Right cardiac atrium (tissue), 5 donors: Measurements from ENCODE around the gene BBOF1. TPM values are rescaled to one million over a fixed set of nuclear protein-coding genes. Genes with fewer than 3 reads are reported as not detected.

Experiments used
- ATAC-seq, 2 donors: fragments of 200-7000 bp; cut with Tn5 transposase; one replicate each; pipeline versions ENCODE4 v1.8.0 to v1.9.1; 2020; ENCODE audit warnings: moderate library complexity in 2 of 2, mild to moderate bottlenecking in 1 of 2
- DNase-seq, 3 donors: peaks; one replicate each; pipeline ENCODE4 v3.0.0-alpha.2; 2020
- H3K27ac ChIP-seq: one replicate; pipeline ENCODE4 v1.5.1; 2013; ENCODE audit warnings: mild to moderate bottlenecking, low read length, control low read depth, moderate library complexity
- H3K27me3 ChIP-seq: one replicate; pipeline ENCODE4 v1.6.1; 2013; ENCODE audit not compliant: control insufficient read depth, insufficient read depth
- H3K4me1 ChIP-seq: one replicate; pipeline ENCODE4 v1.6.1; 2013; ENCODE audit warnings: low read length; ENCODE audit not compliant: control insufficient read depth, insufficient read depth
- H3K4me3 ChIP-seq: one replicate; pipeline ENCODE4 v1.5.1; 2013; ENCODE audit warnings: low read length, control low read depth
- H3K9me3 ChIP-seq: one replicate; pipeline ENCODE4 v1.6.1; 2013; ENCODE audit warnings: low read length; ENCODE audit not compliant: control insufficient read depth
- WGBS: extraction: QIAGEN DNeasy Blood & Tissue Kit; methylation state at CpG from one replicate; pipeline ENCODE4 v1.1.7; 2013; 5-methylcytosine and 5-hydroxymethylcytosine counted together
- intact Hi-C, 4 donors: fragments of 100-400 bp; cut with DNase I; formaldehyde crosslinking; loops; one replicate each; pipeline versions ENCODE4 v1.11.0 to v1.14.0; 2022 to 2023
- polyA plus RNA-seq: library from polyadenylated mRNA; stranded (reverse); fragments of 200-250 nt; gene quantifications from one replicate; pipeline ENCODE4 v1.2.3, GENCODE V29; 2013
- total RNA-seq, 4 donors: library from RNA; stranded (reverse); fragmentation: NEBNext Ultra II Directional; extraction: Animal tissue kit (Norgen Biotek cat#: 25700); gene quantifications; one replicate each; pipeline ENCODE4 v1.2.1, GENCODE V29; 2021
- donor health status: healthy with polysubstance abuse.
- donor health status: DM: no; HTN: yes; CAD: no.
- donor health status: DM: no; HTN: no; CAD: no.
- donor health status: DM: no; HTN: yes; CAD: no; lungs with severe emphysema.
- donor health status: DM: yes; HTN: yes; CAD: no.

The BBOF1 gene
- total and polyA plus RNA-seq, 5 donors, result 4.5 to 5.5 (median 5.3) TPM

GRCh38 chr14:74029136-74029535 is 10.0 kb downstream of the BBOF1 start:
- Histone ChIP-seq H3K4me1 (no peaks in the 10 kb centered on the region), H3K27me3 (no peaks in the 10 kb centered on the region), H3K9me3 (no peaks in the 10 kb centered on the region), H3K27ac (no peak overlapping the region), H3K4me3 (no peak overlapping the region)
- WGBS, result 96% methylated on average over 3 of the region's 3 CpGs
- intact Hi-C loops, result no loop called here
- ATAC-seq (no peak), DNase-seq (no peak)

DNA sequence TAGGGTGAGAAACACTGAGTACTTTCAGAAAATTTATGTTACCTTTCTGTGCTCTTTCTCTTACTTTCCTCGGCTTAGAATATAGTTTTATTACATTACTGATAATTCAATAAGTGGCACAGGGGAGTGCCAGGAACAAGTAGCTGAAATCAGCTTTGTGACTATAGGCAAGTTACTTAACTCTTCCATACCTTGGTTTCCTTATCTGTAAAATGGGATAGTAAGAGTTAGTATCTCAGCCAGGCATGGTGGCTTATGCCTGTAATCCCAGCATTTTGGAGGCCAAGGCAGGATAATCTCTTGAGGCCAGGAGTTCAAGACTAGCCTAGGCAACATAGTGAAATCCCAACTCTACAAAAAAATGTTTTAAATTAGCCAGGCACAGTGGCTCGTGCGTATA is 15.4 kb downstream of the BBOF1 start:
- no peaks in the 10 kb centered on the region for H3K9me3 ChIP-seq
- H3K4me1 ChIP-seq, result no peaks in the 10 kb centered on the region
- DNase-seq, result no peak

GRCh38 chr14:74035556-74035955 is 16.4 kb downstream of the BBOF1 start:
- Histone ChIP-seq H3K27me3 (no peaks in the 10 kb centered on the region), H3K4me1 (no peaks in the 10 kb centered on the region), H3K4me3 (no peak overlapping the region), H3K9me3 (no peaks in the 10 kb centered on the region), H3K27ac (no peak overlapping the region)
- intact Hi-C loops, result no loop called here
- no peak for DNase-seq
- 93% methylated on average over 4 of the region's 4 CpGs for WGBS
- no peak for ATAC-seq

More for the DNA sequence above, 15.4 kb downstream of the BBOF1 start:
- intact Hi-C loops, result no loop called here
- no peak for ATAC-seq
- 93% methylated on average over 3 of the region's 3 CpGs for WGBS
- Histone ChIP-seq H3K4me3 (no peak overlapping the region), H3K27ac (no peak overlapping the region), H3K27me3 (no peaks in the 10 kb centered on the region)

DNA sequence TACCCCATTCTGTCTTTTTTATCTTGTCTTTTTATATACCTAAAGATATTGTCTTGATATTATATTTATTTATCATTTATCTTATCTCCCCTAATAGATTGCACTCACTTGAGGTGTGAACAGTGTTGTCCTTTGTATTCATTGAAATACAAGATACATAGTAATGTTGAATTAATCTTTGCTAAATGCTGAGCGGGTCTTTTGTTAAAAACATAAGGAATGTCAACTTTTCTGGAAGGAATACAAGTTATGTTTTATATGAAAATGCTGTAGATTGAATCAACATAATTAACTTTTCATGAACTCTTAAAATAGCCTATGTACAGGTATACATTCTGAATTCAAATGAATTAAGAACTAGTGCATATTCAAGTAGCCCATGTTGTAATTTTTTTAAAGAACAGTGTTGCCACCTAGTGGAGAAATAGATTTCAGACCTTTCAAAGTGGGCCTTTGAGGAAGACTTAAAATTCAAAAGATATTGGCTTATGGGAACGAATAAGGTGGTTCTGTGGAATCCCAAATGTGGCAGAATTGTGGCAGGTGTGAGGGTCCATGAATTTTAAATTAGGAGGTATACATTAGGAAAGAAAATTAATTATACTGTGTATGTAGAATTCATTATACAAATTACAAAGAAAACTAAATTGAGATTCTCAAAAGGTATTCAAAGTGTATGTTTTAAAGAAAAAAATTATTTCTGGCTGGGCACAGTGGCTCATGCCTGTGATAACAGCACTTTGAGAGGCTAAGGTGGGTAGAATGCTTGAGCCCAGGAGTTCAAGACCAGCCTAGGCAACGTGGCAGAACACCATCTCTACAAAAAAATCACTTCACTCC is 19.1 kb downstream of the BBOF1 start:
- ATAC-seq, result no peak
- DNase-seq, result no peak
- no peak overlapping the region for H3K27ac ChIP-seq
- 67% methylated on average over 3 of the region's 3 CpGs for WGBS
- H3K9me3 ChIP-seq, result no peaks in the 10 kb centered on the region
- H3K27me3 ChIP-seq, result no peaks in the 10 kb centered on the region
- intact Hi-C loops, result no loop called here
- H3K4me3 ChIP-seq, result no peak overlapping the region
- no peaks in the 10 kb centered on the region for H3K4me1 ChIP-seq

GRCh38 chr14:74042296-74042695 is 23.1 kb downstream of the BBOF1 start:
- no peak for ATAC-seq
- no peak for DNase-seq
- Histone ChIP-seq H3K9me3 (no peaks in the 10 kb centered on the region), H3K4me1 (no peaks in the 10 kb centered on the region), H3K4me3 (no peak overlapping the region), H3K27me3 (no peaks in the 10 kb centered on the region), H3K27ac (no peak overlapping the region)
- intact Hi-C loops, result no loop called here
- WGBS, result 49% methylated on average over 2 of the region's 2 CpGs

GRCh38 chr14:74045522-74045921 is 26.4 kb downstream of the BBOF1 start:
- 96% methylated on average over 4 of the region's 4 CpGs for WGBS
- Histone ChIP-seq H3K27me3 (no peaks in the 10 kb centered on the region), H3K4me1 (no peaks in the 10 kb centered on the region), H3K4me3 (no peak overlapping the region), H3K27ac (no peak overlapping the region), H3K9me3 (no peaks in the 10 kb centered on the region)
- intact Hi-C loops, result no loop called here
- DNase-seq, result no peak
- ATAC-seq, result no peak

- DNase-seq, result no peak
- no peak overlapping the region for H3K27ac ChIP-seq
- intact Hi-C loops, result no loop called here
Observed at GRCh38 chr14:74048281-74048680, 29.1 kb downstream of the BBOF1 start.

GRCh38 chr14:74049876-74050495 is 30.8 kb downstream of the BBOF1 start:
- intact Hi-C loops, result no loop called here
- no peaks in the 10 kb centered on the region for H3K9me3 ChIP-seq
- whole genome bisulfite sequencing, result 58% methylated on average over 3 of the region's 3 CpGs
- no peak overlapping the region for H3K4me3 ChIP-seq
- no peak for DNase-seq
- no peak overlapping the region for H3K27ac ChIP-seq
- no peaks in the 10 kb centered on the region for H3K27me3 ChIP-seq
- H3K4me1 ChIP-seq, result no peaks in the 10 kb centered on the region
- ATAC-seq, result no peak

More at GRCh38 chr14:74048281-74048680, 29.1 kb downstream of the BBOF1 start:
- no peaks in the 10 kb centered on the region for H3K9me3 ChIP-seq
- H3K4me1 ChIP-seq, result no peaks in the 10 kb centered on the region
- ATAC-seq, result no peak
- H3K4me3 ChIP-seq, result no peak overlapping the region
- no peaks in the 10 kb centered on the region for H3K27me3 ChIP-seq
- 59% methylated on average over 3 of the region's 3 CpGs for WGBS

DNA sequence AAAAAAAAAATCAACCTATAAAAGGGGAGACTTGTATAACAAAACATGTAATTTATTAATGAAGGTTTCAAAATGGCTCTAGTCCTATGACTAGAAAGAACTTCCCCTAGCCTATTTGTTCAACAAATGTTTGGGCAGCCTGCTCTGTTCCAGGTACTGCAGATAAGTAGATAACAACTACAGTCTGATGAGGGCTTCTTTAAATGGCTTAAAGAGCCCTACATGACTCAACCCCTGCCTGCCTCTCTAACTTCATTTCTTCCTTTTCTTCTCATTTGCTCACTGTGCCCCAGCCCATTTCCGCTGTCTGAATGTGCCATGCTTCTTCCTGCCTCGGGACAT is 43.6 kb downstream of the BBOF1 start:
- intact Hi-C loops, result no loop called here
- Histone ChIP-seq H3K27ac (no peak overlapping the region), H3K27me3 (no peaks in the 10 kb centered on the region), H3K4me3 (no peak overlapping the region), H3K4me1 (no peaks in the 10 kb centered on the region), H3K9me3 (no peaks in the 10 kb centered on the region)
- DNase-seq (no peak), ATAC-seq (no peak)
- 89% methylated on average over 2 of the region's 2 CpGs for WGBS

GRCh38 chr14:74064426-74064825 is 45.3 kb downstream of the BBOF1 start:
- Histone ChIP-seq H3K4me1 (no peaks in the 10 kb centered on the region), H3K9me3 (no peaks in the 10 kb centered on the region), H3K4me3 (no peak overlapping the region), H3K27me3 (no peaks in the 10 kb centered on the region), H3K27ac (no peak overlapping the region)
- DNase-seq, result no peak
- intact Hi-C loops, result no loop called here
- no peak for ATAC-seq

GRCh38 chr14:74064883-74065282 is 45.7 kb downstream of the BBOF1 start:
- Histone ChIP-seq H3K27me3 (no peaks in the 10 kb centered on the region), H3K4me3 (no peak overlapping the region), H3K4me1 (no peaks in the 10 kb centered on the region), H3K9me3 (no peaks in the 10 kb centered on the region), H3K27ac (no peak overlapping the region)
- 89% methylated on average over 3 of the region's 3 CpGs for WGBS
- no peak for DNase-seq
- intact Hi-C loops, result no loop called here
- no peak for ATAC-seq
